Dendritic cell treated with granulocyte-macrophage colony-stimulating factor and Interleukin-4, amounts not matched to agents 40 ng/mL and 50 ng/mL, for 4 days (primary cell): ENCODE results near the gene RNF217.
"Not testable (repeated sequence)": the region's sequence is repeated elsewhere in the genome, so short reads cannot be mapped to it uniquely, and the experiment has no call there.

Source experiments
- H3K27ac Mint-ChIP-seq: one replicate; pipeline ENCODE4 v1.8.0; 2022; ENCODE audit warnings: mild to moderate bottlenecking, mixed read lengths
- H3K27me3 Mint-ChIP-seq: one replicate; pipeline ENCODE4 v1.8.0; 2022; ENCODE audit warnings: mild to moderate bottlenecking, mixed read lengths
- H3K36me3 Mint-ChIP-seq: one replicate; pipeline ENCODE4 v1.8.0; 2022; ENCODE audit warnings: low read depth, mixed read lengths
- H3K4me1 Mint-ChIP-seq: one replicate; pipeline ENCODE4 v1.8.0; 2022; ENCODE audit warnings: low read depth, mixed read lengths
- H3K4me3 Mint-ChIP-seq: one replicate; pipeline ENCODE4 v1.8.0; 2022; ENCODE audit warnings: mild to moderate bottlenecking, moderate library complexity, mixed read lengths
- H3K9me3 Mint-ChIP-seq: one replicate; pipeline ENCODE4 v1.8.0; 2022; ENCODE audit warnings: mixed read lengths
- intact Hi-C: fragments of 100-400 bp; cut with micrococcal nuclease; formaldehyde crosslinking; loops from one replicate; pipeline ENCODE4 v1.15.0; 2022

RNF217 gene, protein sequence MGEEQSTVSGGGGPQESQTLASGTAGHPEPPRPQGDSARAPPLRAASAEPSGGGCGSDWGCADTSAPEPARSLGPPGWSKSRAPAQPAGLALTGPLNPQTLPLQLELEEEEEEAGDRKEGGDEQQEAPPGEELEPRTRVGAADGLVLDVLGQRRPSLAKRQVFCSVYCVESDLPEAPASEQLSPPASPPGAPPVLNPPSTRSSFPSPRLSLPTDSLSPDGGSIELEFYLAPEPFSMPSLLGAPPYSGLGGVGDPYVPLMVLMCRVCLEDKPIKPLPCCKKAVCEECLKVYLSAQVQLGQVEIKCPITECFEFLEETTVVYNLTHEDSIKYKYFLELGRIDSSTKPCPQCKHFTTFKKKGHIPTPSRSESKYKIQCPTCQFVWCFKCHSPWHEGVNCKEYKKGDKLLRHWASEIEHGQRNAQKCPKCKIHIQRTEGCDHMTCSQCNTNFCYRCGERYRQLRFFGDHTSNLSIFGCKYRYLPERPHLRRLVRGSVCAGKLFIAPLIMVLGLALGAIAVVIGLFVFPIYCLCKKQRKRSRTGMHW

DNA sequence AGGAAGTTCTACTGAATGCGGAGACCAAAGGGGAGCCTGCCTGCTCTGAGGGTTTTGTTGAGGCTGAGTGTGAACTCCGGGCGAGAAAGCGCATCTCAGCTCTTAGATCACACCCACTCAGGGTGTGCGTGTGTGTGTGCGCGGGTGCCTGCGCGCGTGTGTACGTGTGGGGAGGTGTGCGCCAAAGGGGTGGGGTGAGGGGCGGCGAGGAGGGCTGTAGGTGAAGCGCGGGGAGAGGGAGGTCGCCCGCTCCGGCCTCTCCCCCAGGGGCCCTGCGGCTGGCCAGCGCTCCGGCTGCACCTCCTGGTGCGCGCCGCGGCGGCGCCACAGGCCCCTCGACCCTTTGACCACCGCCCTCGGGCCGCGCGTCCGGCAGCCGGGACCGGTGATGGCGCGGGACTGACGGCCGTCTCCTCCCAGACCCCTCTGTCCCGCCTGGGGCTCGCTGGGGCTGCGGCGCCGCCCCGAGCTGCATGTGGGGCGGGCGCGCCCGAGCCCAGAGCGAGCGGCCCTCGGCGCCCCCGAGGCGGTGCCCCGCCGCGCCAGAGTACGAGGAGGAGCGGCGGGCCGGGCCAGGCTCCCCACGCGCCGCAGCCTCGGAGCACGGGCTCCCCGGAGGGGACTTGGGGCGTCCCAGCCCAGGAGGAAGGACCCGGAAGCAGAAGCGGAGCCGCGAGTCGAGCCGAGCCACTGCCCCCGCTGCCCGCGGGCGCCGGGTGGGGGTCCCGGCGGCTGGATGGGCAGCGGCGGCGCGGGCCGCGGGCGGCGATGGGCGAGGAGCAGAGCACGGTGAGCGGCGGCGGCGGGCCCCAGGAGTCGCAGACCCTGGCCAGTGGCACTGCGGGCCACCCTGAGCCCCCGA, at the start of gene RNF217:
Gene RNF217 (plus strand): TSS at position 661 of the 862 bp plus-strand sequence. CDS start 108 bp downstream, at position 769.
- Mint-ChIP-seq H3K27me3 (no peaks in the 10 kb centered on the region), H3K4me1 (peaks cover 65% of the 10 kb centered on the region), H3K36me3 (peaks cover 25% of the 10 kb centered on the region), H3K9me3 (no peaks in the 10 kb centered on the region), H3K27ac (peak within 1 kb of the TSS; percentile 95), H3K4me3 (peak within 1 kb of the TSS; percentile 93)
- intact Hi-C loops, result loop anchor here (10.0 kb wide), 1 partner anchor 143 kb away; no protein-coding TSS in a partner anchor

DNA sequence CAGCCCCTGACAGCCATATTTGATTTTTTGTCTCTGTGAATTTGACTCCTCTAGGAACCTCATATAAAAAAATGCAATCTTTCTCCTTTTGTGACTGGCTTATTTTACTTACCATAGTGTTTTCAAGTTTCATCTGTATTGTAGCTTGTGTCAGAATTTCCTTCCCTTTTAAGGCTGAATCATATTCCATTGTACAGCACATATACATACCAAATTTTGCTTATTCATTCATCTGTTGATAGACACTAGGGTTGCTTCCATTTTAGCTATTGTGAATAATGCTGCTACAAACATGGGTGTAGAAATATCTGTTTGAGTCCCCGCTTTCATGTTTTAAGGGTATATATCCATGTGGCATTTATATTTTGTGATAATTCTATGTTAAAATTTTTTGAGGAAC, 49.2 kb upstream of the RNF217 start:
- Mint-ChIP-seq H3K4me3 (no peak overlapping the region), H3K27me3 (no peaks in the 10 kb centered on the region), H3K4me1 (peaks cover 7% of the 10 kb centered on the region), H3K9me3 (peaks cover 9% of the 10 kb centered on the region), H3K36me3 (no peaks in the 10 kb centered on the region), H3K27ac (no peak overlapping the region)
- intact Hi-C loops, result no loop called here

DNA sequence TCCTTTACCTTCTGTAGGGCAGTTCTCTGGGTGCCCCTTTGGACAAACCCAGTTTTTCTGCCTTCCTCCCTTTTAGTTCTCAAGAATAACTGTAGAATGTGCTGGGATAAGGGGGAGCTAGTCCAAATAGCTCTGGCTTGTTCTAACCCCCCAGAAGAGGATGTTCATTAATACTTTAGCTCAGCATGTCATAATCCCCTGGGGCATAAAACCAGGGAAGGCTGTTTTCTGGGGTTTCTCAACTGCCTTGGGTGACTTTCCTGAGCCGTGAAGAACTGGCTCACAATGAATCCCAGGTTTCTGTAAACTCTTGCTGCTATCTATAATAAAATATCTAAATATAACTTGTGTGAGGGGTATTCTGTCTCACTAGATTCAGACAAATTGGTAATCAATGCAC, 44.5 kb upstream of the RNF217 start:
- Mint-ChIP-seq H3K9me3 (peaks cover 46% of the 10 kb centered on the region), H3K4me3 (no peak overlapping the region), H3K27me3 (no peaks in the 10 kb centered on the region), H3K4me1 (peaks cover 5% of the 10 kb centered on the region), H3K27ac (no peak overlapping the region), H3K36me3 (no peaks in the 10 kb centered on the region)
- intact Hi-C loops, result no loop called here

DNA sequence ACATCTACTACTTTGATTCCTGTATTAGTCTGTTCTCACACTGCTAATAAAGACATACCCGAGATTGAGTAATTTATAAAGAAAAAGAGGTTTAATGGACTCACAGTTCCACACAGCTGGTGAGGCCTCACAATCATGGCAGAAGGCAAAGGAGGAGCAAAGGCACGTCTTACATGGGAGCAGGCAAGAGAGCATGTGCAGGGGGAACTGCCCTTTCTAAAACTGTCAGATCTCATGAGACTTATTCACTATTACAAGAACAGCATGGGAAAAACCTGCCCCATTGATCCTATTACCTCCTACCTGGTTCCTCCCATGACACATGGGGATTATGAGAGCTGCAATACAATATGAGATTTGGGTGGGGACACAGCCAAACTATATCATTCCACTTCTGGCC, 42.5 kb upstream of the RNF217 start:
- H3K4me1 Mint-ChIP-seq, intact Hi-C loops, H3K4me3 Mint-ChIP-seq, H3K27me3 Mint-ChIP-seq, H3K27ac Mint-ChIP-seq, H3K36me3 Mint-ChIP-seq: not testable (repeated sequence)
- peaks cover 49% of the 10 kb centered on the region for H3K9me3 Mint-ChIP-seq

DNA sequence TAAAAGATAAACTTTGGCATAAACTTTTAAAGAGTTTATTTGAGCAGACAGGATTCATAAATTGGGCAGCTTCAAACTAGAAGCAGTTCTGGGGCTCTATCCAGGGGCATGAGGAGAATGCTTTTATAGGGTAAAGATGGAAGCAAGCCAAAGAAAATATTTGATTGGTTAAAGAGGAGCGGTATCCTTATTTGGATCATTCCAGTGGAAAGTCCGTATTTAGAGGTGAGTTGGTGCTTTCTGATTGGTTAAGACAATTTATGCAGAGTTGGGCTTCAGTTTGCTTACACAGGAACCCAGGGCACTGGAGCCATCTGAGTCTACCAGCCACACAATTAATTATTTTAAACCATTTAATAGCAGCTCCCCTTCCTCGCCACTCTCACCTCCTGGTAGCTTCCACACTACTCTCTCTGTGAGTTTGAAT, 37.9 kb upstream of the RNF217 start:
- intact Hi-C loops, result no loop called here
- Mint-ChIP-seq H3K4me1 (no peaks in the 10 kb centered on the region), H3K27ac (no peak overlapping the region), H3K36me3 (no peaks in the 10 kb centered on the region), H3K9me3 (peaks cover 38% of the 10 kb centered on the region), H3K4me3 (no peak overlapping the region), H3K27me3 (no peaks in the 10 kb centered on the region)

DNA sequence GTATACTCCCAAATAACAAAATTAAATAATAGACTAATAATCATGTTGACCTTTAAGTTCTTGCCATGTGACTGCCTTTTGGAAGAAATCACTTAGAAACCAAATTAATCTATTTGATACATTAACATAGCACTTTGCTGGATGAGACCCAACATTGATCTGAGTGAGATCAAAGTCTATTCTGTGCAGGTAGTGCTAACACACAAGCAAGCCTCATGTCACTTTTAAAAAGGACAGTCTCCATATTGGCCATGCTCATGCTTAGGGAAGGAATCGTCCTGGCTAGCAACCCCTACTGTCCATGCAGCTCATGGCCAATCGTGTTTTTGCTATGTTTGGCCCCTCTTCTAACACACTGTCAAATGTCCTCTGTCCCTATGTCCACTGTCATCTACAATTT, 35.8 kb upstream of the RNF217 start:
- intact Hi-C loops, result no loop called here
- Mint-ChIP-seq H3K9me3 (peaks cover 17% of the 10 kb centered on the region), H3K27ac (no peak overlapping the region), H3K4me1 (no peaks in the 10 kb centered on the region), H3K27me3 (no peaks in the 10 kb centered on the region), H3K4me3 (no peak overlapping the region), H3K36me3 (no peaks in the 10 kb centered on the region)

DNA sequence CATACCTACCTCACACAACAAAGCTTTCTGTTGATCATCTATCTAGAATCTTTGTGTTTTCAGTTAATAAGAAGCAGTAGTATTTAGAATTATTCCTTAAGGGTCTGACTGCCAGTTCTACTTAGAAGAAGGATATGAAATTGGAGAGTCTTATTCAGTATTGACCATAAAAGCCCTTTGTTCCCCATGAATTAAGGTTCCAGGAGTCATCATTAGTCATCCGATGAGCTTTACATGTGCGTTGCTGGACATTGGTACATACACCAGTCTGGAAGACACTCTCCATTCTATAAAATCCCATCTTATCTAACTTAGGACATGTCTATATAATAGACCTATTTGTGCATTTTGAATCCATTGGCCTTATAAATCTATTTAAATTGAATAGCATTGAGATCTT, 34.4 kb upstream of the RNF217 start:
- H3K4me3 Mint-ChIP-seq, result no peak overlapping the region

DNA sequence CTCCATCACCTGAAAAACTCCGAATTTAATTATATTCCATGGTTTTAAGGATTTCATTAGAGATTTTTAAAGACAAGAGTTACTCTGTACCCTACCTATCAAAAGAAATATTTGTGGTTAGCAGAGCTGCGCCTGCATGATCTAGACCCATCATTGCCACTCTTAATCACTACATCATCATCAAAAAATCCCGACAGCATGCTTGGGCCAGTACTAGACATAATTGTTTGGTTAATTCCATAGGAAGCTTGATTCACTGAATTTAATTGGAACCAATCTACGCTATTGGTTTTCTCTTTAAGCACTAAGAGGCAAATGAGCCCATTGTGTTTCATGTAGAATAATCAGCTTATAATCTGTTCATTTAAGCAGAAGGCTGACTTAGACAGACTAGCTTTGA, 33.4 kb upstream of the RNF217 start:
- Mint-ChIP-seq H3K36me3 (no peaks in the 10 kb centered on the region), H3K4me1 (no peaks in the 10 kb centered on the region), H3K27me3 (no peaks in the 10 kb centered on the region), H3K9me3 (no peaks in the 10 kb centered on the region), H3K4me3 (no peak overlapping the region), H3K27ac (no peak overlapping the region)
- intact Hi-C loops, result no loop called here

More for the DNA sequence above, 34.4 kb upstream of the RNF217 start:
- Mint-ChIP-seq H3K36me3 (no peaks in the 10 kb centered on the region), H3K27ac (no peak overlapping the region), H3K27me3 (no peaks in the 10 kb centered on the region), H3K4me1 (no peaks in the 10 kb centered on the region), H3K9me3 (peaks cover 3% of the 10 kb centered on the region)
- intact Hi-C loops, result no loop called here

DNA sequence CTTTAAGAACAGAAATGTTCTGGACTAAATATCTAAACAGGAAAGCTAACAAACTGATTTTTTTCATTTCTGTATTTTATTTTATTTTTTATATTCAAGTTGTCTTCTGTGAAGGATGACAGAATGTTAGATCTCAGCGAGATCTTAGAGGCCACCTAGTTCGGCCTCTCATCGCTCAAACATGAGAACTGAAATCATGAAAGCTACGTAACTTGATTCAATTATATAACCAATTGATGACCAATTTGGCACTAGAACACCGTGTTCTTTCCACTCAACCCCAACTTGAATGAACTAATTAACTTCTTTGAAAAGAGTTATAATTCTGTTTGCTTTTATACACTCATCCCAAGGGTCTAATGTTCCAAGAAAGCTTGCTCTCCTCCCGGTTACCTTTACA, 24.6 kb upstream of the RNF217 start:
- Mint-ChIP-seq H3K27ac (no peak overlapping the region), H3K36me3 (no peaks in the 10 kb centered on the region), H3K9me3 (peaks cover 8% of the 10 kb centered on the region), H3K4me1 (peaks cover 4% of the 10 kb centered on the region), H3K27me3 (no peaks in the 10 kb centered on the region), H3K4me3 (no peak overlapping the region)
- intact Hi-C loops, result no loop called here

DNA sequence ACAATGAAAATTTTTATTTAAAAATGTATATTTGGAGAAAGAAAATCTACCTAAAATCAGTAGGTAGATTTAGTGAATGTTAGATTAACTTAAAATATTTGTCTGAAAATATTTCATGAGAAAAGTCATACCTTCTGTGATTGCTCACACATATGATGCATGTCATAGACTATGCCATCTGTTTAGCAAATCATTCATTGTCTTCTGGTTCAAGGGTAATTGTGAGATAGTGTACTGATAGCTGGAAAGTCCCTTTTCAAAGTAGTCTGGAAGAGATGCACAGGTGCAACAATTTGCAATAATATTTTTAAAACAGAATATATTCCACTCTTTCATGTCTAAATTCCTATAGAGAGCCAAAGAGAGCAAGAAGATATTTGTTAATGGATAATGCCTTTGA, 21.0 kb upstream of the RNF217 start:
- no peaks in the 10 kb centered on the region for H3K9me3 Mint-ChIP-seq

DNA sequence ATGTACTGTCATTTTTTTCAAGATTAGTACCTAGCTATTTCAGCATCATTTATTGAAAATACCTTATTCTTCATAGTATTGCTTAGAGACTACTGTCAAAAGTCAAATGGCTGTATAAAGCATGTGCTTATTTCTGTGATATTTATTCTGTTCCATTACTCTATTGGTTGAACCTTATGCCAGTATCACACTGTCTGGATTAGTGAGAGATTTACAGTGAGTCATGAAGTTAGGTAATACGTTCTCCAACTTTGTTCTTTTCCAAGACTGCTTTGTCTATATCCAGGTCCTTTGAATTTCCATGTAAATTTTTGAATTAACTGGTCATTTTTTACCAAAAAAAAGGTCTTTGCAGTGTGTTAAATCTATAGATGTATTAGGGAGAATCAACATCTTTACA, 18.6 kb upstream of the RNF217 start:
- H3K4me3 Mint-ChIP-seq, result no peak overlapping the region
- no peaks in the 10 kb centered on the region for H3K27me3 Mint-ChIP-seq
- no peaks in the 10 kb centered on the region for H3K9me3 Mint-ChIP-seq
- H3K36me3 Mint-ChIP-seq, result no peaks in the 10 kb centered on the region
- H3K4me1 Mint-ChIP-seq, result peaks cover under 1% of the 10 kb centered on the region
- H3K27ac Mint-ChIP-seq, result no peak overlapping the region
- intact Hi-C loops, result no loop called here

More for the DNA sequence above, 21.0 kb upstream of the RNF217 start:
- H3K4me3 Mint-ChIP-seq, result no peak overlapping the region
- H3K4me1 Mint-ChIP-seq, result peaks cover 4% of the 10 kb centered on the region
- no peak overlapping the region for H3K27ac Mint-ChIP-seq
- intact Hi-C loops, result no loop called here
- no peaks in the 10 kb centered on the region for H3K36me3 Mint-ChIP-seq
- H3K27me3 Mint-ChIP-seq, result no peaks in the 10 kb centered on the region

DNA sequence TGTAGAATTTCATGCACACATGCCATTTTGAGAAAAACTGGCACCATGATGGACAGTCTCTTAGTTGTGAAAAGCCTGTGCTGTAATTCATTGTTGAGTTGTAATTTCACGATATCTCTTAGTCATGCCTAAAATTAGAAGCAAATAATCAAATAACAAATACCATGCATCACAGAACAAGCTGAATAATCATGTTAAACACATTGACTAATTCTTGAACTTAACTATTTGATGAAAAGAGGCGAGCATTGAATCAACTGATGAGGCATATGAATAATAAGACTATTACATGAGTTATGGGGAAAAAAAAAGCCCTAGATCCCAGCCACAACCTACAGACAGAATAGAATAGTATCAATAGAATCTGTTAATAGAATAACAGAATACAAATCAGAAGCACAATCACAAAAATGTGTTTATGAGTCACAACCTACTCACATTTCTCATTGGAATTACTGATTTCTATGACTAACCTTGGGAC, 14.2 kb upstream of the RNF217 start:
- intact Hi-C loops, result no loop called here
- Mint-ChIP-seq H3K9me3 (no peaks in the 10 kb centered on the region), H3K4me1 (no peaks in the 10 kb centered on the region), H3K27me3 (no peaks in the 10 kb centered on the region), H3K27ac (no peak overlapping the region), H3K4me3 (no peak overlapping the region), H3K36me3 (no peaks in the 10 kb centered on the region)

DNA sequence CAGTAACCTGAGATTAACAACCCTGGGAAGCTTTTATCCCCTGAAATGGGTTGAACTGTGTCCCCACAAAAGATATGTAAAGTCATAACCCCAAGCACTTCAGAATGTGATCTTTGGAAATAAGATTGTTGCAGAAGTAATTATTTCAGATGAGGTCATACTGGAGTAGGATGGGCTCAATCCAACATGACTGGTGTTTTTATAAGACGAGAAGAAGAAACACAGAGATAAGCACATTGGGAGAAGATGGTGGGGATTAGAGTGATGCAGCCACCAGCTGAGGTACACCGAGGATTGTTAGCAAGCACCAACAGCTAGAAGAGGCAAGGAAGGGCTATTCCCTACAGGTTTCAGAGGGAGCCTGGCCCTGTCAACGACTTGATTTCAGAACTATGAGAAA, 12.5 kb upstream of the RNF217 start:
- H3K4me1 Mint-ChIP-seq, result no peaks in the 10 kb centered on the region
- intact Hi-C loops, result no loop called here
- H3K4me3 Mint-ChIP-seq, result no peak overlapping the region
- H3K9me3 Mint-ChIP-seq, result no peaks in the 10 kb centered on the region
- no peaks in the 10 kb centered on the region for H3K27me3 Mint-ChIP-seq
- no peak overlapping the region for H3K27ac Mint-ChIP-seq
- H3K36me3 Mint-ChIP-seq, result no peaks in the 10 kb centered on the region

DNA sequence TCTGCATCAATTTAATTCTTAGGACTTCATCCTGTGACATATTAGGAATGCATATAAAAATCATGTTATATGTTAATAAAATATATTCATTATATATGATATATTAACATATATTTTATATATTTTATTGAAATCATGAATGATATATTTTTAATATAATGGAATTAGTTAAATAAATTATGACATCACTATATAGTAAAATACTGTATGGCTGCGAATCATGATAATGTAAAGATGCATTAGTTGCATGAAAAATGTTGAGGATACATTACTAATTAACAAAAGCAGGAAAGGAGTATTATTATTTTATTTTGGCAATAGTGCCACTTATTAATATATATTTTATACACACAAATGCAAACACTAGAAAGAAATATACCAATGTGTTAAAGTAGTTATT, 8.4 kb upstream of the RNF217 start:
- intact Hi-C loops, result no loop called here
- Mint-ChIP-seq H3K9me3 (no peaks in the 10 kb centered on the region), H3K27me3 (no peaks in the 10 kb centered on the region), H3K27ac (no peak overlapping the region), H3K4me3 (no peak overlapping the region), H3K36me3 (no peaks in the 10 kb centered on the region), H3K4me1 (peaks cover 5% of the 10 kb centered on the region)
